ENCODE data around the gene TACC3.

Gene TACC3

GRCh38 chr4:1775731-1776500, 54.6 kb downstream of the TACC3 start:
- no peak for DNase-seq (ENCODE audit: low read depth in 2 of 2)

- DNase-seq (ENCODE audit: low read depth in 2 of 2): no peak
These were observed 55.3 kb downstream of the TACC3 start for GRCh38 chr4:1776521-1777161.

- no peak for DNase-seq (ENCODE audit: low read depth in 2 of 2)
These were observed 56.7 kb downstream of the TACC3 start for GRCh38 chr4:1777822-1778641.

GRCh38 chr4:1778642-1779392, 57.5 kb downstream of the TACC3 start:
- DNase-seq (ENCODE audit: low read depth in 2 of 2): no peak

- no peak for DNase-seq (ENCODE audit: low read depth in 2 of 2)
These were observed 58.5 kb downstream of the TACC3 start for GRCh38 chr4:1779588-1780382.

GRCh38 chr4:1780435-1780834, 59.1 kb downstream of the TACC3 start:
- DNase-seq (ENCODE audit: low read depth in 2 of 2): no peak

- no peak for DNase-seq (ENCODE audit: low read depth in 2 of 2)
These were observed 61.7 kb downstream of the TACC3 start for GRCh38 chr4:1783015-1783414.

- no peak for DNase-seq (ENCODE audit: low read depth in 2 of 2)
These were observed 62.6 kb downstream of the TACC3 start for GRCh38 chr4:1783970-1784369.

- no peak for DNase-seq (ENCODE audit: low read depth in 2 of 2)
These were observed 63.1 kb downstream of the TACC3 start for GRCh38 chr4:1784395-1784788.

GRCh38 chr4:1784789-1785591, 63.7 kb downstream of the TACC3 start:
- DNase-seq (ENCODE audit: low read depth in 2 of 2): no peak

- DNase-seq (ENCODE audit: low read depth in 2 of 2): no peak
These were observed 64.3 kb downstream of the TACC3 start for GRCh38 chr4:1785592-1785991.

- no peak for DNase-seq (ENCODE audit: low read depth in 2 of 2)
These were observed 65.4 kb downstream of the TACC3 start for GRCh38 chr4:1786544-1787362.

- no peak for DNase-seq (ENCODE audit: low read depth in 2 of 2)
These were observed 66.2 kb downstream of the TACC3 start for GRCh38 chr4:1787411-1788077.

- no peak for DNase-seq (ENCODE audit: low read depth in 2 of 2)
These were observed 67.1 kb downstream of the TACC3 start for GRCh38 chr4:1788254-1788973.

GRCh38 chr4:1789552-1789951, 68.2 kb downstream of the TACC3 start:
- no peak for DNase-seq (ENCODE audit: low read depth in 2 of 2)

GRCh38 chr4:1790005-1790404, 68.7 kb downstream of the TACC3 start:
- DNase-seq (ENCODE audit: low read depth in 2 of 2): no peak

- DNase-seq (ENCODE audit: low read depth in 2 of 2): no peak
These were observed 71.0 kb downstream of the TACC3 start for GRCh38 chr4:1792158-1792831.
